ENCODE results near the gene SLC7A7. TPM values are rescaled to one million over a fixed set of nuclear protein-coding genes. Genes with fewer than 3 reads are reported as not detected.

SLC7A7 gene
- total RNA-seq, 1 donor, result 4.3 TPM

- Histone ChIP-seq H3K4me3 (ENCODE audit: insufficient read depth, low read length) (no peak overlapping the region), H3K27ac (ENCODE audit: low read depth, low read length) (no peak overlapping the region), H4K20me1 (ENCODE audit: insufficient read depth, low read length) (peaks cover 9% of the 10 kb centered on the region), H3K27me3 (ENCODE audit: insufficient read depth, low read length) (no peaks in the 10 kb centered on the region), H2AFZ (ENCODE audit: low read length) (no peak overlapping the region), H3K36me3 (ENCODE audit: insufficient read depth, low read length) (peaks cover 47% of the 10 kb centered on the region), H3K4me1 (ENCODE audit: insufficient read depth, low read length) (no peaks in the 10 kb centered on the region), H3K4me2 (ENCODE audit: insufficient read depth, low read length) (no peak overlapping the region), H3K79me2 (ENCODE audit: insufficient read depth, low read length) (peaks cover 13% of the 10 kb centered on the region), H3K9me3 (ENCODE audit: low read depth, low read length) (no peaks in the 10 kb centered on the region)
- no peak for DNase-seq (ENCODE audit: insufficient read length, low spot score, missing footprints)
- TF ChIP-seq, protein P1, sequence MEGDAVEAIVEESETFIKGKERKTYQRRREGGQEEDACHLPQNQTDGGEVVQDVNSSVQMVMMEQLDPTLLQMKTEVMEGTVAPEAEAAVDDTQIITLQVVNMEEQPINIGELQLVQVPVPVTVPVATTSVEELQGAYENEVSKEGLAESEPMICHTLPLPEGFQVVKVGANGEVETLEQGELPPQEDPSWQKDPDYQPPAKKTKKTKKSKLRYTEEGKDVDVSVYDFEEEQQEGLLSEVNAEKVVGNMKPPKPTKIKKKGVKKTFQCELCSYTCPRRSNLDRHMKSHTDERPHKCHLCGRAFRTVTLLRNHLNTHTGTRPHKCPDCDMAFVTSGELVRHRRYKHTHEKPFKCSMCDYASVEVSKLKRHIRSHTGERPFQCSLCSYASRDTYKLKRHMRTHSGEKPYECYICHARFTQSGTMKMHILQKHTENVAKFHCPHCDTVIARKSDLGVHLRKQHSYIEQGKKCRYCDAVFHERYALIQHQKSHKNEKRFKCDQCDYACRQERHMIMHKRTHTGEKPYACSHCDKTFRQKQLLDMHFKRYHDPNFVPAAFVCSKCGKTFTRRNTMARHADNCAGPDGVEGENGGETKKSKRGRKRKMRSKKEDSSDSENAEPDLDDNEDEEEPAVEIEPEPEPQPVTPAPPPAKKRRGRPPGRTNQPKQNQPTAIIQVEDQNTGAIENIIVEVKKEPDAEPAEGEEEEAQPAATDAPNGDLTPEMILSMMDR (IDR thresholded peaks at IDR 0.05; ENCODE audit: extremely low read depth, low read depth, low read length), result no peak
Measured at GRCh38 chr14:22773162-22774010, 41.8 kb downstream of the SLC7A7 start.

DNA sequence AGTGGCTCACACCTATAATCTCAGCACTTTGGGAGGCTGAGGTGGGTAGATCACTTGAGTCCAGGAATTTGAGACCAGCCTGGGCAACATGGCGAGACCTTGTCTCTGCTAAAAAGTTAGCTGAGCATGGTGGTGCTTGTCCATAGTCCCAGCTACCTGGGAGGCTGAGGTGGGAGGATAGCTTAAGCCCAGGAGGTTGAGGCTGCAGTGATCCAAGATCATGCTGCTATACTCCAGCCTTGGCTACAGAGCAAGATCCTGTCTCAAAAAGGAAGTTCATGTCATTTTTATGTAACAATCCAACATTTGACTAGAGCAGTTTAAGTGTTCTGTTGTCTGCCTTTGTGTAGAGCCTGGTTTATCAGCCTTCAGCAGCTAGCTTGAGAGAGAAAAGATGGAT is 42.5 kb downstream of the SLC7A7 start:
- Histone ChIP-seq H3K9me3 (ENCODE audit: low read depth, low read length) (no peaks in the 10 kb centered on the region), H2AFZ (ENCODE audit: low read length) (no peak overlapping the region), H3K4me2 (ENCODE audit: insufficient read depth, low read length) (no peak overlapping the region), H3K79me2 (ENCODE audit: insufficient read depth, low read length) (peaks cover 19% of the 10 kb centered on the region), H3K4me1 (ENCODE audit: insufficient read depth, low read length) (peaks cover 4% of the 10 kb centered on the region), H4K20me1 (ENCODE audit: insufficient read depth, low read length) (peaks cover 14% of the 10 kb centered on the region), H3K4me3 (ENCODE audit: insufficient read depth, low read length) (no peak overlapping the region), H3K36me3 (ENCODE audit: insufficient read depth, low read length) (peaks cover 53% of the 10 kb centered on the region), H3K27me3 (ENCODE audit: insufficient read depth, low read length) (no peaks in the 10 kb centered on the region), H3K27ac (ENCODE audit: low read depth, low read length) (no peak overlapping the region)
- TF ChIP-seq, protein P1 (IDR thresholded peaks at IDR 0.05; ENCODE audit: extremely low read depth, low read depth, low read length), result no peak
- no peak for DNase-seq (ENCODE audit: insufficient read length, low spot score, missing footprints)

DNA sequence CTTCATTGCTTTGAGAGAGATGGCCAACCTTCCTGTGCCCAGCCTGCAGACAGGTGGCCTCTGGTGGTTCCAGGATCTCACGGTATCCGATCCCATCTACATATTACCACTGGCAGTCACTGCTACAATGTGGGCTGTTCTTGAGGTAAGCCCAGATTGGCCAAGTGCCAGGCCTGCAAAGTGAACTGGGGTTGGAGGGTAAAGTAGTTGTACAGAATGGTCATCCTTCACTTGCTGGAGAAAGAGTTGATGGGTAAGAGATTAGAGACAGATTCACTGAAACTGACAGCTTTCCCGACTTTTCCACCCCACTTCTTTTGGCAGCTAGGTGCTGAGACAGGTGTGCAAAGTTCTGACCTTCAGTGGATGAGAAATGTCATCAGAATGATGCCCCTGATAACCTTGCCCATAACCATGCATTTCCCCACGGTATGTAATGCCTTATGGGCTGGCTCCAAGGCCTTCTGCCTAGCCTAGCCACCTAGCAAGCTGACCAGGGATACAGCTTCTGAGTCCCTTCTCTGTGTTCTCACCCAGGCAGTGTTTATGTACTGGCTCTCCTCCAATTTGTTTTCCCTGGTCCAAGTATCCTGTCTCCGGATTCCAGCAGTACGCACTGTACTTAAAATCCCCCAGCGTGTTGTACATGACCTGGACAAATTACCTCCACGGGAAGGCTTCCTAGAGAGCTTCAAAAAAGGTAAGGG is 44.6 kb downstream of the SLC7A7 start:
- H3K4me3 ChIP-seq (ENCODE audit: insufficient read depth, low read length), result no peak overlapping the region
- no peak overlapping the region for H3K27ac ChIP-seq (ENCODE audit: low read depth, low read length)
- no peak for DNase-seq (ENCODE audit: insufficient read length, low spot score, missing footprints)
- H3K4me1 ChIP-seq (ENCODE audit: insufficient read depth, low read length), result peaks cover 16% of the 10 kb centered on the region
- H3K4me2 ChIP-seq (ENCODE audit: insufficient read depth, low read length), result no peak overlapping the region
- TF ChIP-seq, protein P1 (IDR thresholded peaks at IDR 0.05; ENCODE audit: extremely low read depth, low read depth, low read length), result no peak
- H3K36me3 ChIP-seq (ENCODE audit: insufficient read depth, low read length), result peaks cover 53% of the 10 kb centered on the region
- peaks cover 17% of the 10 kb centered on the region for H4K20me1 ChIP-seq (ENCODE audit: insufficient read depth, low read length)
- no peaks in the 10 kb centered on the region for H3K27me3 ChIP-seq (ENCODE audit: insufficient read depth, low read length)
- no peak overlapping the region for H2AFZ ChIP-seq (ENCODE audit: low read length)
- H3K9me3 ChIP-seq (ENCODE audit: low read depth, low read length), result no peaks in the 10 kb centered on the region
- H3K79me2 ChIP-seq (ENCODE audit: insufficient read depth, low read length), result peaks cover 36% of the 10 kb centered on the region

GRCh38 chr14:22769369-22769768 is 45.9 kb downstream of the SLC7A7 start:
- Histone ChIP-seq H3K79me2 (ENCODE audit: insufficient read depth, low read length) (peaks cover 36% of the 10 kb centered on the region), H3K4me2 (ENCODE audit: insufficient read depth, low read length) (no peak overlapping the region), H3K4me1 (ENCODE audit: insufficient read depth, low read length) (peaks cover 16% of the 10 kb centered on the region), H3K36me3 (ENCODE audit: insufficient read depth, low read length) (peaks cover 53% of the 10 kb centered on the region), H3K4me3 (ENCODE audit: insufficient read depth, low read length) (no peak overlapping the region), H3K27ac (ENCODE audit: low read depth, low read length) (no peak overlapping the region), H3K27me3 (ENCODE audit: insufficient read depth, low read length) (no peaks in the 10 kb centered on the region), H2AFZ (ENCODE audit: low read length) (no peak overlapping the region), H3K9me3 (ENCODE audit: low read depth, low read length) (no peaks in the 10 kb centered on the region), H4K20me1 (ENCODE audit: insufficient read depth, low read length) (peaks cover 17% of the 10 kb centered on the region)
- no peak for DNase-seq (ENCODE audit: insufficient read length, low spot score, missing footprints)
- TF ChIP-seq, protein P1 (IDR thresholded peaks at IDR 0.05; ENCODE audit: extremely low read depth, low read depth, low read length), result no peak

Data from osteoblast (primary cell).